Measurements from ENCODE around the gene RCAN1. TPM values are rescaled to one million over a fixed set of nuclear protein-coding genes. Genes with fewer than 3 reads are reported as not detected.

The RCAN1 gene
- total and polyA plus RNA-seq, 4 donors: 26.7 to 67.9 (median 46.7) TPM

GRCh38 chr21:34642211-34643075, 27.5 kb upstream of the RCAN1 start:
- H3K9me3 ChIP-seq (ENCODE audit: control insufficient read depth in 4 of 4, low read length in 3 of 4): no peaks in the 10 kb centered on the region
- H3K4me3 ChIP-seq (ENCODE audit: low read depth in 1 of 3, low read length in 3 of 3): no peak overlapping the region
- no peak for DNase-seq (ENCODE audit: low spot score)
- H3K27ac ChIP-seq (ENCODE audit: low read depth in 1 of 2, low read length in 2 of 2): no peak overlapping the region
- TF ChIP-seq, protein P1, sequence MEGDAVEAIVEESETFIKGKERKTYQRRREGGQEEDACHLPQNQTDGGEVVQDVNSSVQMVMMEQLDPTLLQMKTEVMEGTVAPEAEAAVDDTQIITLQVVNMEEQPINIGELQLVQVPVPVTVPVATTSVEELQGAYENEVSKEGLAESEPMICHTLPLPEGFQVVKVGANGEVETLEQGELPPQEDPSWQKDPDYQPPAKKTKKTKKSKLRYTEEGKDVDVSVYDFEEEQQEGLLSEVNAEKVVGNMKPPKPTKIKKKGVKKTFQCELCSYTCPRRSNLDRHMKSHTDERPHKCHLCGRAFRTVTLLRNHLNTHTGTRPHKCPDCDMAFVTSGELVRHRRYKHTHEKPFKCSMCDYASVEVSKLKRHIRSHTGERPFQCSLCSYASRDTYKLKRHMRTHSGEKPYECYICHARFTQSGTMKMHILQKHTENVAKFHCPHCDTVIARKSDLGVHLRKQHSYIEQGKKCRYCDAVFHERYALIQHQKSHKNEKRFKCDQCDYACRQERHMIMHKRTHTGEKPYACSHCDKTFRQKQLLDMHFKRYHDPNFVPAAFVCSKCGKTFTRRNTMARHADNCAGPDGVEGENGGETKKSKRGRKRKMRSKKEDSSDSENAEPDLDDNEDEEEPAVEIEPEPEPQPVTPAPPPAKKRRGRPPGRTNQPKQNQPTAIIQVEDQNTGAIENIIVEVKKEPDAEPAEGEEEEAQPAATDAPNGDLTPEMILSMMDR (IDR thresholded peaks at IDR 0.05; ENCODE audit: low read depth, low read length, missing input control): no peak
- H3K4me1 ChIP-seq (ENCODE audit: control insufficient read depth in 4 of 4, insufficient read depth in 4 of 4, low read length in 3 of 4): no peaks in the 10 kb centered on the region
- no peak overlapping the region for H3K9ac ChIP-seq (ENCODE audit: low read depth in 1 of 2, low read length in 2 of 2)
- 86% methylated on average over 7 of the region's 7 CpGs for WGBS
- H3K27me3 ChIP-seq (ENCODE audit: control insufficient read depth in 4 of 4, insufficient read depth in 4 of 4, low read length in 3 of 4): no peaks in the 10 kb centered on the region
- H3K36me3 ChIP-seq (ENCODE audit: control insufficient read depth in 4 of 4, insufficient read depth in 3 of 4, low read depth in 1 of 4, low read length in 3 of 4): no peaks in the 10 kb centered on the region

- Histone ChIP-seq H3K27ac (ENCODE audit: low read depth in 1 of 2, low read length in 2 of 2) (no peak overlapping the region), H3K4me1 (ENCODE audit: control insufficient read depth in 4 of 4, insufficient read depth in 4 of 4, low read length in 3 of 4) (no peaks in the 10 kb centered on the region), H3K27me3 (ENCODE audit: control insufficient read depth in 4 of 4, insufficient read depth in 4 of 4, low read length in 3 of 4) (no peaks in the 10 kb centered on the region), H3K36me3 (ENCODE audit: control insufficient read depth in 4 of 4, insufficient read depth in 3 of 4, low read depth in 1 of 4, low read length in 3 of 4) (no peaks in the 10 kb centered on the region), H3K9me3 (ENCODE audit: control insufficient read depth in 4 of 4, low read length in 3 of 4) (no peaks in the 10 kb centered on the region), H3K9ac (ENCODE audit: low read depth in 1 of 2, low read length in 2 of 2) (no peak overlapping the region), H3K4me3 (ENCODE audit: low read depth in 1 of 3, low read length in 3 of 3) (no peak overlapping the region)
- DNase-seq (ENCODE audit: low spot score): no peak
- TF ChIP-seq SP1 (IDR thresholded peaks at IDR 0.05) (no peak), HNF4A (conservative IDR thresholded peaks at IDR 0.05) (no peak), GABPA (IDR thresholded peaks at IDR 0.05 in 1 of 2, conservative IDR thresholded peaks at IDR 0.05 in 1 of 2) (no peak), FOXA1 (IDR thresholded peaks at IDR 0.05) (no peak), EGR1 (IDR thresholded peaks at IDR 0.05; ENCODE audit: low read depth in 2 of 2) (no peak), TAF1 (conservative IDR thresholded peaks at IDR 0.05) (no peak), RXRA (IDR thresholded peaks at IDR 0.05) (no peak), RAD21 (IDR thresholded peaks at IDR 0.05) (no peak), JUND (IDR thresholded peaks at IDR 0.05) (no peak), YY1 (IDR thresholded peaks at IDR 0.05) (no peak), MAX (IDR thresholded peaks at IDR 0.05) (no peak), NR2F2 (IDR thresholded peaks at IDR 0.05) (no peak), FOXA2 (IDR thresholded peaks at IDR 0.05) (no peak), ZBTB33 (IDR thresholded peaks at IDR 0.05) (no peak), HNF4G (IDR thresholded peaks at IDR 0.05) (no peak)
- TF ChIP-seq, protein P1 (IDR thresholded peaks at IDR 0.05; ENCODE audit: low read depth, low read length, missing input control): no peak
- TF ChIP-seq, protein P2, sequence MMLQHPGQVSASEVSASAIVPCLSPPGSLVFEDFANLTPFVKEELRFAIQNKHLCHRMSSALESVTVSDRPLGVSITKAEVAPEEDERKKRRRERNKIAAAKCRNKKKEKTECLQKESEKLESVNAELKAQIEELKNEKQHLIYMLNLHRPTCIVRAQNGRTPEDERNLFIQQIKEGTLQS (IDR thresholded peaks at IDR 0.05): no peak
- TF ChIP-seq, protein P3, sequence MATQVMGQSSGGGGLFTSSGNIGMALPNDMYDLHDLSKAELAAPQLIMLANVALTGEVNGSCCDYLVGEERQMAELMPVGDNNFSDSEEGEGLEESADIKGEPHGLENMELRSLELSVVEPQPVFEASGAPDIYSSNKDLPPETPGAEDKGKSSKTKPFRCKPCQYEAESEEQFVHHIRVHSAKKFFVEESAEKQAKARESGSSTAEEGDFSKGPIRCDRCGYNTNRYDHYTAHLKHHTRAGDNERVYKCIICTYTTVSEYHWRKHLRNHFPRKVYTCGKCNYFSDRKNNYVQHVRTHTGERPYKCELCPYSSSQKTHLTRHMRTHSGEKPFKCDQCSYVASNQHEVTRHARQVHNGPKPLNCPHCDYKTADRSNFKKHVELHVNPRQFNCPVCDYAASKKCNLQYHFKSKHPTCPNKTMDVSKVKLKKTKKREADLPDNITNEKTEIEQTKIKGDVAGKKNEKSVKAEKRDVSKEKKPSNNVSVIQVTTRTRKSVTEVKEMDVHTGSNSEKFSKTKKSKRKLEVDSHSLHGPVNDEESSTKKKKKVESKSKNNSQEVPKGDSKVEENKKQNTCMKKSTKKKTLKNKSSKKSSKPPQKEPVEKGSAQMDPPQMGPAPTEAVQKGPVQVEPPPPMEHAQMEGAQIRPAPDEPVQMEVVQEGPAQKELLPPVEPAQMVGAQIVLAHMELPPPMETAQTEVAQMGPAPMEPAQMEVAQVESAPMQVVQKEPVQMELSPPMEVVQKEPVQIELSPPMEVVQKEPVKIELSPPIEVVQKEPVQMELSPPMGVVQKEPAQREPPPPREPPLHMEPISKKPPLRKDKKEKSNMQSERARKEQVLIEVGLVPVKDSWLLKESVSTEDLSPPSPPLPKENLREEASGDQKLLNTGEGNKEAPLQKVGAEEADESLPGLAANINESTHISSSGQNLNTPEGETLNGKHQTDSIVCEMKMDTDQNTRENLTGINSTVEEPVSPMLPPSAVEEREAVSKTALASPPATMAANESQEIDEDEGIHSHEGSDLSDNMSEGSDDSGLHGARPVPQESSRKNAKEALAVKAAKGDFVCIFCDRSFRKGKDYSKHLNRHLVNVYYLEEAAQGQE (IDR thresholded peaks at IDR 0.05): no peak
- 91% methylated on average over 4 of the region's 4 CpGs for WGBS
Measured at GRCh38 chr21:34640858-34641257, 25.9 kb upstream of the RCAN1 start.

Measured in liver (tissue), 9 donors.